PC-9 (cell line): ENCODE results near the gene GRID2. TPM values are rescaled to one million over a fixed set of nuclear protein-coding genes. Genes with fewer than 3 reads are reported as not detected.

Experiments used
- BruUV-seq: library from RNA; stranded (reverse); fragments of 400-500 nt; replicated peaks from 2 replicates; lab custom pipeline; 2021; lab: Mats Ljungman, UMichigan
- CTCF ChIA-PET: fragments of 300-600 bp; sonication (Branson Sonifier 250); formaldehyde crosslinking; loops from one replicate; lab custom pipeline; 2022; ENCODE audit warnings: antibody characterized with exemption; lab: Charles Lee
- POLR2A ChIA-PET: fragments of 300-600 bp; sonication (Branson Sonifier 250); formaldehyde crosslinking; loops from one replicate; lab custom pipeline; 2022; ENCODE audit warnings: antibody characterized with exemption; ENCODE audit not compliant: unreplicated experiment; lab: Charles Lee
- DNase-seq, 2 experiments: peaks; one replicate each; pipeline versions ENCODE4 v3.0.0 to v3.0.0-alpha.2; 2015 to 2022; ENCODE audit warnings: mixed read lengths in 1 of 2
- H2AFZ ChIP-seq: fragments of 200-600 bp; sonication (generic); 2 replicates; pipeline ENCODE4 v1.8.1; 2017; ENCODE audit warnings: antibody characterized with exemption
- H3F3A ChIP-seq: fragments of 200-600 bp; sonication (generic); 2 replicates; pipeline ENCODE4 v1.8.1; 2017; ENCODE audit warnings: antibody characterized with exemption, mild to moderate bottlenecking, low read depth; ENCODE audit not compliant: insufficient read depth
- H3K27ac ChIP-seq: fragments of 200-600 bp; sonication (generic); 2 replicates; pipeline ENCODE4 v1.6.1; 2016; ENCODE audit warnings: mixed run types
- H3K27me3 ChIP-seq: fragments of 200-600 bp; sonication (generic); 2 replicates; pipeline ENCODE4 v1.6.1; 2016; ENCODE audit warnings: low read depth, mixed run types; ENCODE audit not compliant: insufficient read depth
- H3K36me3 ChIP-seq: fragments of 200-600 bp; sonication (generic); 2 replicates; pipeline ENCODE4 v1.6.1; 2016; ENCODE audit warnings: low read depth, mixed run types
- H3K4me1 ChIP-seq: fragments of 200-600 bp; sonication (generic); replicated peaks from 2 replicates; pipeline ENCODE4 v1.6.1; 2016; ENCODE audit warnings: mixed run types; ENCODE audit not compliant: insufficient read depth
- H3K4me2 ChIP-seq: fragments of 200-600 bp; sonication (generic); 2 replicates; pipeline ENCODE4 v1.6.1; 2017; ENCODE audit warnings: mixed run types
- H3K4me3 ChIP-seq: fragments of 200-600 bp; sonication (generic); 2 replicates; pipeline ENCODE4 v1.6.1; 2016; ENCODE audit warnings: mixed run types
- H3K79me2 ChIP-seq: fragments of 200-600 bp; sonication (generic); 2 replicates; pipeline ENCODE4 v1.6.1; 2017; ENCODE audit warnings: low read depth, mixed run types
- H3K9me2 ChIP-seq: fragments of 200-600 bp; sonication (generic); 2 replicates; pipeline ENCODE4 v1.8.1; 2017; ENCODE audit warnings: mild to moderate bottlenecking; ENCODE audit not compliant: insufficient read depth
- H3K9me3 ChIP-seq: fragments of 200-600 bp; sonication (generic); 2 replicates; pipeline ENCODE4 v1.8.1; 2016; ENCODE audit warnings: low read depth; ENCODE audit not compliant: insufficient read depth
- H4K20me1 ChIP-seq: fragments of 200-600 bp; sonication (generic); 2 replicates; pipeline ENCODE4 v1.8.1; 2017; ENCODE audit not compliant: insufficient read depth
- EZH2 ChIP-seq: fragments of 200-600 bp; sonication (generic); IDR thresholded peaks from 2 replicates; pipeline ENCODE4 v1.8.0; 2017; ENCODE audit warnings: antibody characterized with exemption, low read depth
- intact Hi-C: fragments of 100-400 bp; cut with micrococcal nuclease; formaldehyde crosslinking; loops from one replicate; pipeline ENCODE4 v1.10.0; 2022; ENCODE audit not compliant: unreplicated experiment
- total RNA-seq: library from RNA; stranded (reverse); gene quantifications from 2 replicates; pipeline ENCODE4 v1.2.3, GENCODE V29; 2021
- TF ChIP-seq, protein P1 (sequence below): fragments of 200-600 bp; sonication (generic); conservative IDR thresholded peaks from 2 replicates; pipeline ENCODE4 v1.6.1; 2017; ENCODE audit warnings: mixed run types, antibody characterized with exemption, mild to moderate bottlenecking, moderate library complexity

Gene GRID2
- total RNA-seq, 1 experiment from 2014 or later, result not detected

DNA sequence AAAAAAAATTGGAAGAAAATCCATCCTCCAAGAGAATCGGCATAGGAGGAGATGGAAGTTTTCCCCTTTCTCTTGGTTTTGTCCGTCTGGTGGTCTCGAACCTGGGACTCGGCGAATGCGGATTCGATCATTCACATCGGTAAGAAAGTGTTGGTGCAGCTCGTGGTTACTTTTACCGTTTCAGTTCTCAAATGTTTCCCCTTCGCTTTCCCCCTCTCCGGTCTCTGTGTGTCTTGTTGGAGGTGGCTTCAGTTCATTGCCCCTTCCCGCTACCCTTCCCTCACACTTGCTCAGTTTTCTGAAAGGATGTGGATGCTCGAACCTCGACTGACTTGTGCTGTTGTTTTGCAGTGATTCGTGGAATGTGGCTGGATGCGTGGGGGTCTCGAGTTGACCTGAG, 840 bp downstream of the GRID2 start:
- no peaks in the 10 kb centered on the region for H3K9me3 ChIP-seq
- no peak overlapping the region for H3K27ac ChIP-seq
- peak overlapping the region; percentile 28; the same call in 1 of the 2 replicates for H3K4me2 ChIP-seq
- no peak for DNase-seq
- TF ChIP-seq, protein P1, sequence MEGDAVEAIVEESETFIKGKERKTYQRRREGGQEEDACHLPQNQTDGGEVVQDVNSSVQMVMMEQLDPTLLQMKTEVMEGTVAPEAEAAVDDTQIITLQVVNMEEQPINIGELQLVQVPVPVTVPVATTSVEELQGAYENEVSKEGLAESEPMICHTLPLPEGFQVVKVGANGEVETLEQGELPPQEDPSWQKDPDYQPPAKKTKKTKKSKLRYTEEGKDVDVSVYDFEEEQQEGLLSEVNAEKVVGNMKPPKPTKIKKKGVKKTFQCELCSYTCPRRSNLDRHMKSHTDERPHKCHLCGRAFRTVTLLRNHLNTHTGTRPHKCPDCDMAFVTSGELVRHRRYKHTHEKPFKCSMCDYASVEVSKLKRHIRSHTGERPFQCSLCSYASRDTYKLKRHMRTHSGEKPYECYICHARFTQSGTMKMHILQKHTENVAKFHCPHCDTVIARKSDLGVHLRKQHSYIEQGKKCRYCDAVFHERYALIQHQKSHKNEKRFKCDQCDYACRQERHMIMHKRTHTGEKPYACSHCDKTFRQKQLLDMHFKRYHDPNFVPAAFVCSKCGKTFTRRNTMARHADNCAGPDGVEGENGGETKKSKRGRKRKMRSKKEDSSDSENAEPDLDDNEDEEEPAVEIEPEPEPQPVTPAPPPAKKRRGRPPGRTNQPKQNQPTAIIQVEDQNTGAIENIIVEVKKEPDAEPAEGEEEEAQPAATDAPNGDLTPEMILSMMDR, result no peak
- TF ChIP-seq EZH2, result no peak
- no TSS peak for BruUV-seq
- ChIA-PET POLR2A (no interaction called here), CTCF (no interaction called here)
- intact Hi-C loops, result no loop called here
- no peak overlapping the region for H2AFZ ChIP-seq
- H3F3A ChIP-seq, result no peaks in the 10 kb centered on the region
- H3K9me2 ChIP-seq, result no peaks in the 10 kb centered on the region
- no peaks in the 10 kb centered on the region for H3K4me1 ChIP-seq
- H3K4me3 ChIP-seq, result no peak overlapping the region
- no peaks in the 10 kb centered on the region for H3K36me3 ChIP-seq
- no peaks in the 10 kb centered on the region for H3K79me2 ChIP-seq
- peaks cover 3% of the 10 kb centered on the region; the same call in 1 of the 2 replicates for H3K27me3 ChIP-seq
- no peaks in the 10 kb centered on the region for H4K20me1 ChIP-seq

DNA sequence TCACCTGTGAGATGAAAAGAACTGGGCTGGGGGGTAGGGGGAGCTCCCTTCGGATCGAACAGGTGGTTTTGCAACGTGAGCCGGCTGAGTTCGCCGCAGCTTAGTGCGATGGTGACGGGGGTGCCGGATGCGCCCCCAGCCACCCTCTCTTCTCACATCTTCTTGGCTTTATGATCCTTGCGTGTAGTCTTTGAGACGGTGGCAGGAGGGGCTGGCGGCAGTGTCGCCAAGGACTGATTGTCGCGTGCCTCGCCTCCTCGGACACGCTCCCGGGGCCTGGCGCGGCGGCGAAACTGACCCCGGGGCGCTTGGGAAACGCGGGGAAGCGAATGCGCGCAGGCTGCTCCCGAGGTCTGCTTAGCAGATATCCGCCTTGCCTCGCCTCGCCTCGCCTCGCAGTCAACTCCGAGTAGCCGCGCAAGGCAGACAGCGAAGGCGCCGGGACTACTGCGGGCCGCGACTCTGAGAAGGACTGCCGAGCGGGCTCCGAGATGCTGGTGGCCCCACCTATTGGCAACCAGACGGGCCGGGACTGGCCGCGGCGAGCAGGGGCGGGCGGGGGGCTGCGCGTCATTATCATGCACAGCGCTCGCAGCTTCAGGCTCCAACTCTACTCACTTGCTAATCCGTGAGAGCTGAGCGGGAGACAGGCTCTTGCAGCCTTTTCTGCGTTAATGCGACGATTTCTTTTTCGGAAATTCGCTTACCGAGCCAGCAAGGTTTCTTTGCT, 1.5 kb downstream of the GRID2 start:
- no peaks in the 10 kb centered on the region for H3K4me1 ChIP-seq
- no peaks in the 10 kb centered on the region for H3K9me3 ChIP-seq
- H3K27me3 ChIP-seq, result peaks cover 3% of the 10 kb centered on the region; the same call in 1 of the 2 replicates
- no peaks in the 10 kb centered on the region for H3K36me3 ChIP-seq
- no TSS peak for BruUV-seq
- DNase-seq, result peak in 1 of 2 experiments; percentile 40
- no peak overlapping the region for H3K4me3 ChIP-seq
- TF ChIP-seq EZH2, result no peak
- TF ChIP-seq, protein P1, result no peak
- H3K9me2 ChIP-seq, result no peaks in the 10 kb centered on the region
- H3K4me2 ChIP-seq, result peak overlapping the region; percentile 28; the same call in 1 of the 2 replicates
- H3F3A ChIP-seq, result no peaks in the 10 kb centered on the region
- POLR2A ChIA-PET, result no interaction called here
- H3K79me2 ChIP-seq, result no peaks in the 10 kb centered on the region
- CTCF ChIA-PET, result no interaction called here
- H2AFZ ChIP-seq, result no peak overlapping the region
- intact Hi-C loops, result no loop called here
- no peaks in the 10 kb centered on the region for H4K20me1 ChIP-seq
- no peak overlapping the region for H3K27ac ChIP-seq

DNA sequence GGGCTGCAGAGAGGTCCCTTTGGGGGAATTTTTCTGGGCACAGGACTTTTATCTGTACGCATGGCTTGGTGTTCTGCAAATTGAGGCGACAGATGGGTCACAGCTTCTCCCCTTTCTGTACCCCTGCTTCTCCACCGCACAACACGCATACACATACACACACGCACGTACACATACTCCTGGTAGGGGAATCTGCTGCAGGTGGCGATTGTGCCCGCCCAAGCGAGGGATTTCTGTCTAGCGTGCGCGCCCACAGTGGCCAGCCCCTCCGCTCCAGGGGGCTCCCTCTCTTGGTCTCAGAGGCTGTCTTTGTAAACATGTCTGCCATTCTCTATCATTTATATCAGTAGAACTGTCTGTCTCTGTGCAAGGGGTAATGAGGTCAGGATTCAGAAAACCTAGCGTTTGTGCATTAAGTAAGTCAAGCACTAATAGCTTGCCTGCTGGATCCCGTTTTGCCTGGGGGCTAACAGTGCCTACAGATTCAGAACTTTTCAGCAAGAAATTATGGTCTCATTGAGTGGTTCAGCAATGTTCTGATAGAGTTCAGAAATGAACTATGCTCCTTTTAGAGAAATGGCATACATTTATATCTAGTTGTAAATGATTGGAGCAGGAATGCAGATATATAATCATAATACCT, 2.2 kb downstream of the GRID2 start:
- DNase-seq, result no peak
- Histone ChIP-seq H3K4me1 (no peaks in the 10 kb centered on the region), H3K36me3 (no peaks in the 10 kb centered on the region), H3K4me3 (no peak overlapping the region), H3K27me3 (peaks cover 3% of the 10 kb centered on the region; the same call in 1 of the 2 replicates), H4K20me1 (no peaks in the 10 kb centered on the region), H2AFZ (no peak overlapping the region), H3K9me3 (no peaks in the 10 kb centered on the region), H3K9me2 (no peaks in the 10 kb centered on the region), H3K79me2 (no peaks in the 10 kb centered on the region), H3K4me2 (no peak overlapping the region), H3K27ac (no peak overlapping the region), H3F3A (no peaks in the 10 kb centered on the region)
- ChIA-PET POLR2A (no interaction called here), CTCF (no interaction called here)
- TF ChIP-seq, protein P1, result no peak
- no peak for TF ChIP-seq EZH2
- intact Hi-C loops, result no loop called here
- no TSS peak for BruUV-seq
